Smooth muscle cell (in vitro differentiated cells): Measurements from ENCODE around the gene PRKCH. TPM values are rescaled to one million over a fixed set of nuclear protein-coding genes. Genes with fewer than 3 reads are reported as not detected.

Experiments
- DNase-seq: peaks from one replicate; lab custom pipeline; 2025; ENCODE audit not compliant: unreplicated experiment; lab: John Stamatoyannopoulos, UW
- H2AFZ ChIP-seq: fragments of 200-600 bp; sonication (generic); 2 replicates; pipeline ENCODE4 v1.6.0; 2016; ENCODE audit warnings: antibody characterized with exemption, low read depth, mild to moderate bottlenecking
- H3F3A ChIP-seq: fragments of 200-600 bp; sonication (generic); 2 replicates; pipeline ENCODE4 v1.6.0; 2017; ENCODE audit warnings: antibody characterized with exemption, low read depth
- H3K27ac ChIP-seq: fragments of 200-600 bp; sonication (generic); 2 replicates; pipeline ENCODE4 v1.5.1; 2016; ENCODE audit warnings: low read depth, mild to moderate bottlenecking
- H3K27me3 ChIP-seq: fragments of 200-600 bp; sonication (generic); 2 replicates; pipeline ENCODE4 v1.6.1; 2016; ENCODE audit warnings: low read depth, mild to moderate bottlenecking
- H3K36me3 ChIP-seq: fragments of 200-600 bp; sonication (generic); 2 replicates; pipeline ENCODE4 v1.5.1; 2016; ENCODE audit warnings: low read depth
- H3K4me1 ChIP-seq: fragments of 200-600 bp; sonication (generic); 2 replicates; pipeline ENCODE4 v1.5.1; 2016; ENCODE audit warnings: low read depth
- H3K4me2 ChIP-seq: fragments of 200-600 bp; sonication (generic); 2 replicates; pipeline ENCODE4 v1.6.0; 2016; ENCODE audit warnings: mild to moderate bottlenecking
- H3K4me3 ChIP-seq: fragments of 200-600 bp; sonication (generic); 2 replicates; pipeline ENCODE4 v1.5.1; 2016; ENCODE audit warnings: mild to moderate bottlenecking
- H3K79me2 ChIP-seq: fragments of 200-600 bp; sonication (generic); 2 replicates; pipeline ENCODE4 v1.6.0; 2016; ENCODE audit warnings: low read depth, mild to moderate bottlenecking
- H3K9ac ChIP-seq: fragments of 200-600 bp; sonication (generic); 2 replicates; pipeline ENCODE4 v1.6.0; 2016; ENCODE audit warnings: low read depth
- H3K9me3 ChIP-seq: fragments of 200-600 bp; sonication (generic); replicated peaks from 2 replicates; pipeline ENCODE4 v1.5.1; 2016; ENCODE audit warnings: low read depth
- H4K20me1 ChIP-seq: fragments of 200-600 bp; sonication (generic); 2 replicates; pipeline ENCODE4 v1.6.0; 2016; ENCODE audit warnings: low read depth
- WGBS: methylation state at CpG from one replicate; pipeline ENCODE4 v1.1.7; 2016; ENCODE audit warnings: low lambda C conversion rate; 5-methylcytosine and 5-hydroxymethylcytosine counted together
- polyA plus RNA-seq: library from polyadenylated mRNA; unstranded; fragments of >200 nt; fragmentation: Nextera tagmentation; extraction: Ambion mirVana; gene quantifications from 2 replicates; pipeline ENCODE4 v1.2.1, GENCODE V29; 2016
- total RNA-seq: library from RNA; depleted of rRNA; stranded (reverse); fragments of >200 nt; gene quantifications from 2 replicates; pipeline ENCODE4 v1.2.3, GENCODE V29; 2014
- TF ChIP-seq, protein P1 (sequence below): fragments of 200-600 bp; sonication (generic); IDR thresholded peaks from 2 replicates; pipeline ENCODE4 v1.5.1; 2017; ENCODE audit warnings: borderline replicate concordance, mild to moderate bottlenecking, antibody characterized with exemption; ENCODE audit not compliant: insufficient read depth, poor library complexity, severe bottlenecking

Gene PRKCH
- total and polyA plus RNA-seq, 2 experiments from 2014 or later: 1.5 to 7.6 TPM

DNA sequence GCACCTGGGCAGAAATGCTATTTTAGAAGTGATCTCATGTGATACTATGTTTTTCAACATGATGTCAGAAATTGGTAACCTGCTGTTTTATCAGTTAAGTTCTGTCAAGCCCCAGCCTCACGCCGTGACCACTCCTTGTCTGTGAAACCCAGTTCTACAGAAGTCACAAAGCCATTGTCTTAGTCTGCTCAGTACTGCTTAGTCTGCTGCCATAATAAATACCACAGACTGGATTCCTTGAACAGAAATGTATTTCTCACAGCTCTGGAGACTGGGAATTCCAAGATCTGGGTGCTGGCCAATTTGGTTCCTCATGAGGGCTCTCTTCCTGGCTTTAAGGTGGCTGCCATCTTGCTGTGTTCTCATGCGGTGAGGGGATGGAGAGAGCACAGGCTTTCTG is 176.9 kb downstream of the PRKCH start:
- H4K20me1 ChIP-seq: no peaks in the 10 kb centered on the region
- no peaks in the 10 kb centered on the region for H3K79me2 ChIP-seq
- H3K4me1 ChIP-seq: no peaks in the 10 kb centered on the region
- no peak overlapping the region for H2AFZ ChIP-seq
- H3K27ac ChIP-seq: no peak overlapping the region
- no peak overlapping the region for H3K4me3 ChIP-seq
- no peaks in the 10 kb centered on the region for H3F3A ChIP-seq
- no peaks in the 10 kb centered on the region for H3K27me3 ChIP-seq
- H3K9me3 ChIP-seq: no peaks in the 10 kb centered on the region
- WGBS: 76% methylated on average over 3 of the region's 3 CpGs
- TF ChIP-seq, protein P1, sequence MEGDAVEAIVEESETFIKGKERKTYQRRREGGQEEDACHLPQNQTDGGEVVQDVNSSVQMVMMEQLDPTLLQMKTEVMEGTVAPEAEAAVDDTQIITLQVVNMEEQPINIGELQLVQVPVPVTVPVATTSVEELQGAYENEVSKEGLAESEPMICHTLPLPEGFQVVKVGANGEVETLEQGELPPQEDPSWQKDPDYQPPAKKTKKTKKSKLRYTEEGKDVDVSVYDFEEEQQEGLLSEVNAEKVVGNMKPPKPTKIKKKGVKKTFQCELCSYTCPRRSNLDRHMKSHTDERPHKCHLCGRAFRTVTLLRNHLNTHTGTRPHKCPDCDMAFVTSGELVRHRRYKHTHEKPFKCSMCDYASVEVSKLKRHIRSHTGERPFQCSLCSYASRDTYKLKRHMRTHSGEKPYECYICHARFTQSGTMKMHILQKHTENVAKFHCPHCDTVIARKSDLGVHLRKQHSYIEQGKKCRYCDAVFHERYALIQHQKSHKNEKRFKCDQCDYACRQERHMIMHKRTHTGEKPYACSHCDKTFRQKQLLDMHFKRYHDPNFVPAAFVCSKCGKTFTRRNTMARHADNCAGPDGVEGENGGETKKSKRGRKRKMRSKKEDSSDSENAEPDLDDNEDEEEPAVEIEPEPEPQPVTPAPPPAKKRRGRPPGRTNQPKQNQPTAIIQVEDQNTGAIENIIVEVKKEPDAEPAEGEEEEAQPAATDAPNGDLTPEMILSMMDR: no peak
- no peaks in the 10 kb centered on the region for H3K36me3 ChIP-seq
- no peak overlapping the region for H3K9ac ChIP-seq
- H3K4me2 ChIP-seq: no peak overlapping the region
- no peak for DNase-seq

DNA sequence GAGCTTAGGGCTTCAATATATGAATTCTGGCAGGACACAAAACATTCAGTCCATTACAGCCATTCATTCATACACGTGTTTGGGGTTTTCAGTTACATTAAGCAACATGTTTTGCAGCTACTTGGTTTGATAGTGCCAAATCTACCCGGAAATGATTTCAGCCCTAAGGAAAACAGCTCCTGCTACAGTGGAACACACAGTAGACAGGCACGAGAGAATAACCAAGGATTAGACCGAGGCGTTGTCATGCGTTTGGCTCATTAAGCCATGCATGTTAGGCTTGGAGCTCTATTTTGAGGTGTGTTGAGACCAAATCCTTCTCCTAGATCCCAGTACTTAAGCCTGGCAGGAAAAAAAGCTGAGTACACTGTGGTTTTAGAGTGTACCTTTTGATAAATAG is 177.4 kb downstream of the PRKCH start:
- no peaks in the 10 kb centered on the region for H3K4me1 ChIP-seq
- no peaks in the 10 kb centered on the region for H3F3A ChIP-seq
- H3K4me3 ChIP-seq: no peak overlapping the region
- no peaks in the 10 kb centered on the region for H3K79me2 ChIP-seq
- no peak overlapping the region for H3K4me2 ChIP-seq
- no peak overlapping the region for H3K27ac ChIP-seq
- H3K9ac ChIP-seq: no peak overlapping the region
- H3K27me3 ChIP-seq: no peaks in the 10 kb centered on the region
- no peaks in the 10 kb centered on the region for H3K36me3 ChIP-seq
- no peaks in the 10 kb centered on the region for H3K9me3 ChIP-seq
- H4K20me1 ChIP-seq: no peaks in the 10 kb centered on the region
- H2AFZ ChIP-seq: no peak overlapping the region
- 77% methylated on average over 6 of the region's 6 CpGs for WGBS
- TF ChIP-seq, protein P1: no peak
- DNase-seq: no peak

DNA sequence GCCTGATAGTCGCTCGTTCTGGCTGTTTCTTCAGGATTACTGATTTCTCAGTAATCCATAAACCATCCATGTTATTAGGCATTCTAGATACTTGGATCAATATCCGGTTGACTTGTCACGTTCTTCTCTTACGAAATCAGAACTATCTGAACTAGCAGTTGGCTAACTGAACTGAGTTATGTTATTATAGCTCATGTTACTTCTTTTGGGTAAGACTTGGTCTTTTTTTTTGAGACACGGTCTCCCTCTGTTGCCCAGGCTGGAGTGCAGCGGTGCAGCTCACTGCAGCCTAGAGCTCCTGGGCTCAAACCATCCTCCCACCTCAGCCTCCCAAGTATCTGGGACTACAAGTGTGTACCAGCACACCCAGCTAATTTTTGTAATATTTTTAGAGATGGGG is 178.6 kb downstream of the PRKCH start:
- no peak overlapping the region for H3K27ac ChIP-seq
- no peak overlapping the region for H3K4me3 ChIP-seq
- TF ChIP-seq, protein P1: no peak
- H3K79me2 ChIP-seq: no peaks in the 10 kb centered on the region
- no peaks in the 10 kb centered on the region for H3F3A ChIP-seq
- H4K20me1 ChIP-seq: no peaks in the 10 kb centered on the region
- H3K4me2 ChIP-seq: no peak overlapping the region
- H3K9ac ChIP-seq: no peak overlapping the region
- DNase-seq: no peak
- H3K4me1 ChIP-seq: no peaks in the 10 kb centered on the region
- H3K36me3 ChIP-seq: no peaks in the 10 kb centered on the region
- H3K9me3 ChIP-seq: no peaks in the 10 kb centered on the region
- WGBS: 98% methylated on average over 7 of the region's 7 CpGs
- no peaks in the 10 kb centered on the region for H3K27me3 ChIP-seq
- no peak overlapping the region for H2AFZ ChIP-seq

DNA sequence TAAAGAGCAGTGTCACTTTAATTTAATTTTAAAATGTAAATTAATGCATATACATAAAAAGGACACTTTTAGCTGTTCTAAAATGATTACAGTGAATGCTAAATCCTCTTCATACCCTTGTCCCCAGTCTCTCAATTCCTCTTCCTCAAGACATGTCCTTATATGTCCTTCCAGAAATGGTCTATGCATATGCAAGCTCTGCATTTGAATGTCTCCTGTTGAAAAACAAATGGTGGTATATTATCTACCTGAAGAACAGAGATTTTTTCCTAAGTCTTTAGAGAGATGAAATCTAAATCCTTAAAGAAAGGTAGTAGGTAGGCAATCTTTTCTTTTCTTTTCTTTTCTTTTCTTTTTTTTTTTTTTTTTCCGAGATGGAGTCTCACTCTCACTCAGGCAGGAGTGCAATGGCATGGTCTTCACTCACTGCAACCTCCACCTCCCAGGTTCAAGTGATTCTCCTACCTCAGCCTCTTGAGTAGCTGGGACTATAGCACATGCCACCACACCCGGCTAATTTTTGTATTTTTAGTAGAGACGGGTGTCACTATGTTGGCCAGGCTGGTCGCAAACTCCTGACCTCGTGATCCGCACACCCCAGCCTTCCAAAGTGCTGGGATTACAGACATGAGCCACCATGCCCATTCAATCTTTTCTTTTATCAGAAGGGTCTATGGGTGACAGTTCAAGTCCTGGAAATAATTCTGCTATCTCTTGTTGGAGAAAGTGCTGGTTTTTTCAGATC is 180.5 kb downstream of the PRKCH start:
- peak overlapping the region; percentile 61 for H3K27ac ChIP-seq
- WGBS: 61% methylated on average over 6 of the region's 6 CpGs
- no peaks in the 10 kb centered on the region for H3K27me3 ChIP-seq
- H3K4me2 ChIP-seq: no peak overlapping the region
- H3K4me1 ChIP-seq: peaks cover 4% of the 10 kb centered on the region
- H4K20me1 ChIP-seq: no peaks in the 10 kb centered on the region
- TF ChIP-seq, protein P1: no peak
- H3K79me2 ChIP-seq: no peaks in the 10 kb centered on the region
- H2AFZ ChIP-seq: no peak overlapping the region
- H3K36me3 ChIP-seq: no peaks in the 10 kb centered on the region
- H3F3A ChIP-seq: peaks cover 9% of the 10 kb centered on the region
- no peak for DNase-seq
- H3K4me3 ChIP-seq: no peak overlapping the region
- no peaks in the 10 kb centered on the region for H3K9me3 ChIP-seq
- peak overlapping the region; percentile 15 for H3K9ac ChIP-seq
